SK-N-SH (cell line): Measurements from ENCODE around the gene CACFD1. TPM values are rescaled to one million over a fixed set of nuclear protein-coding genes. Genes with fewer than 3 reads are reported as not detected.
A peak's percentile ranks its signal among the peaks of the same experiment; 100 is the strongest.

ENCODE experiments used
- CTCF ChIA-PET: fragments of 300-600, 350-600 bp; formaldehyde crosslinking; extraction: SDS; loops from one replicate; lab custom pipeline; 2021; lab: Yijun Ruan, JAX
- POLR2A ChIA-PET: fragments of 350-600 bp; sonication (Branson Sonifier 250); formaldehyde crosslinking; extraction: SDS; loops from one replicate; lab custom pipeline; 2020; ENCODE audit warnings: antibody characterized with exemption, inconsistent platforms; lab: Yijun Ruan, JAX
- DNase-seq: peaks from one replicate; pipeline ENCODE4 v3.0.0; 2012
- H2AFZ ChIP-seq: fragments of 200-600 bp; sonication (generic); 2 replicates; pipeline ENCODE4 v1.8.1; 2016; ENCODE audit warnings: antibody characterized with exemption, mild to moderate bottlenecking, low read depth
- H3F3A ChIP-seq: fragments of 200-600 bp; sonication (generic); replicated peaks from 2 replicates; pipeline ENCODE3; 2016; ENCODE audit warnings: antibody characterized with exemption, mild to moderate bottlenecking; ENCODE audit not compliant: insufficient read depth
- H3K27ac ChIP-seq, 2 experiments: fragments of 200-500 bp in 1 of 2; fragments of 200-600 bp in 1 of 2; sonication (Bioruptor generic) in 1 of 2; sonication (generic), shearing (Covaris generic) in 1 of 2; 2 replicates each; pipeline versions ENCODE4 v1.5.1 to v1.6.1; 2014 to 2016; ENCODE audit warnings: low read depth in 2 of 2, inconsistent platforms in 1 of 2, low read length in 1 of 2, mild to moderate bottlenecking in 1 of 2, mixed read lengths in 1 of 2
- H3K27me3 ChIP-seq: fragments of 200-600 bp; sonication (generic), shearing (Covaris generic); 2 replicates; pipeline ENCODE4 v1.6.1; 2016; ENCODE audit warnings: mixed run types; ENCODE audit not compliant: insufficient read depth
- H3K36me3 ChIP-seq, 2 experiments: fragments of 200-500 bp in 1 of 2; fragments of 200-600 bp in 1 of 2; sonication (Bioruptor generic) in 1 of 2; sonication (generic) in 1 of 2; replicated peaks in 1 of 2; 2 replicates each; pipeline versions ENCODE3 to v1.5.1; 2014 to 2016; ENCODE audit warnings: low read length in 1 of 2, mild to moderate bottlenecking in 1 of 2; ENCODE audit not compliant: insufficient read depth in 2 of 2, control insufficient read depth in 1 of 2
- H3K4me1 ChIP-seq, 2 experiments: fragments of 200-500 bp in 1 of 2; fragments of 200-600 bp in 1 of 2; sonication (Bioruptor generic) in 1 of 2; sonication (generic), shearing (Covaris generic) in 1 of 2; 2 replicates each; pipeline versions ENCODE4 v1.5.1 to v1.6.1; 2014 to 2016; ENCODE audit warnings: low read depth in 1 of 2, low read length in 1 of 2, mixed run types in 1 of 2; ENCODE audit not compliant: insufficient read depth in 2 of 2, control insufficient read depth in 1 of 2
- H3K4me2 ChIP-seq: fragments of 200-600 bp; sonication (generic), shearing (Covaris generic); 2 replicates; pipeline ENCODE4 v1.6.1; 2017; ENCODE audit warnings: mixed run types
- H3K4me3 ChIP-seq, 2 experiments: fragments of 200-500 bp in 1 of 2; fragments of 200-600 bp in 1 of 2; sonication (Bioruptor generic) in 1 of 2; sonication (generic), shearing (Covaris generic) in 1 of 2; 2 replicates each; pipeline versions ENCODE4 v1.5.1 to v1.8.1; 2014 to 2016; ENCODE audit warnings: low read depth in 2 of 2, inconsistent platforms in 1 of 2, low read length in 1 of 2, mild to moderate bottlenecking in 1 of 2, mixed read lengths in 1 of 2, moderate library complexity in 1 of 2
- H3K79me2 ChIP-seq: fragments of 200-600 bp; sonication (generic); 2 replicates; pipeline ENCODE4 v1.8.1; 2017; ENCODE audit warnings: mild to moderate bottlenecking; ENCODE audit not compliant: insufficient read depth
- H3K9ac ChIP-seq: fragments of 200-600 bp; sonication (generic); 2 replicates; pipeline ENCODE4 v1.6.1; 2017; ENCODE audit warnings: mixed run types
- H3K9me2 ChIP-seq: fragments of 200-600 bp; sonication (generic); 2 replicates; pipeline ENCODE4 v1.6.1; 2017; ENCODE audit warnings: mixed run types
- H3K9me3 ChIP-seq: fragments of 200-600 bp; sonication (generic); 2 replicates; pipeline ENCODE4 v1.6.1; 2017; ENCODE audit warnings: mixed run types, mild to moderate bottlenecking, moderate library complexity
- H4K20me1 ChIP-seq: fragments of 200-600 bp; sonication (generic); 2 replicates; pipeline ENCODE4 v1.6.1; 2017; ENCODE audit warnings: mild to moderate bottlenecking, mixed run types; ENCODE audit not compliant: insufficient read depth
- EP300 ChIP-seq, 2 experiments: IDR thresholded peaks; 2 replicates each; pipeline versions ENCODE4 v1.4.0 to v1.6.1; 2012; ENCODE audit warnings: borderline replicate concordance in 1 of 2, low read depth in 1 of 2, low read length in 1 of 2
- GATA2 ChIP-seq: sonication (generic); formaldehyde crosslinking; IDR thresholded peaks from 2 replicates; pipeline ENCODE4 v1.5.0; 2020; ENCODE audit warnings: mild to moderate bottlenecking, missing genetic modification reagents
- MEF2A ChIP-seq: IDR thresholded peaks from 2 replicates; pipeline ENCODE4 v1.4.0; 2012; ENCODE audit warnings: low read depth, borderline replicate concordance
- POLR2AphosphoS5 ChIP-seq: IDR thresholded peaks from 2 replicates; pipeline ENCODE4 v1.6.1; 2012; ENCODE audit warnings: low read depth, low read length
- RAD21 ChIP-seq: IDR thresholded peaks from 2 replicates; pipeline ENCODE4 v1.6.1; 2012; ENCODE audit warnings: mild to moderate bottlenecking, low read length
- SIN3A ChIP-seq: IDR thresholded peaks from 2 replicates; pipeline ENCODE4 v1.6.1; 2012; ENCODE audit warnings: low read depth, mild to moderate bottlenecking, low read length, moderate library complexity, borderline replicate concordance
- TEAD4 ChIP-seq: IDR thresholded peaks from 2 replicates; pipeline ENCODE4 v1.4.0; 2012; ENCODE audit warnings: mild to moderate bottlenecking, borderline replicate concordance; ENCODE audit not compliant: insufficient read depth
- WGBS: methylation state at CpG from one replicate; pipeline ENCODE4 v1.1.6; 2017; ENCODE audit warnings: low lambda C conversion rate; 5-methylcytosine and 5-hydroxymethylcytosine counted together
- polyA plus RNA-seq, 3 experiments: library from polyadenylated mRNA; depleted of rRNA; stranded (reverse); fragments of >200 nt; gene quantifications; 2 replicates each; pipeline ENCODE4 v1.2.3, GENCODE V29; 2012
- TF ChIP-seq, protein P1 (sequence below): IDR thresholded peaks from 2 replicates; pipeline ENCODE4 v1.4.0; 2012; ENCODE audit warnings: low read depth, borderline replicate concordance

The CACFD1 gene
- polyA plus RNA-seq, 1 of the 3 experiments (the other 2 are of a cell fraction): 16.8 TPM

DNA sequence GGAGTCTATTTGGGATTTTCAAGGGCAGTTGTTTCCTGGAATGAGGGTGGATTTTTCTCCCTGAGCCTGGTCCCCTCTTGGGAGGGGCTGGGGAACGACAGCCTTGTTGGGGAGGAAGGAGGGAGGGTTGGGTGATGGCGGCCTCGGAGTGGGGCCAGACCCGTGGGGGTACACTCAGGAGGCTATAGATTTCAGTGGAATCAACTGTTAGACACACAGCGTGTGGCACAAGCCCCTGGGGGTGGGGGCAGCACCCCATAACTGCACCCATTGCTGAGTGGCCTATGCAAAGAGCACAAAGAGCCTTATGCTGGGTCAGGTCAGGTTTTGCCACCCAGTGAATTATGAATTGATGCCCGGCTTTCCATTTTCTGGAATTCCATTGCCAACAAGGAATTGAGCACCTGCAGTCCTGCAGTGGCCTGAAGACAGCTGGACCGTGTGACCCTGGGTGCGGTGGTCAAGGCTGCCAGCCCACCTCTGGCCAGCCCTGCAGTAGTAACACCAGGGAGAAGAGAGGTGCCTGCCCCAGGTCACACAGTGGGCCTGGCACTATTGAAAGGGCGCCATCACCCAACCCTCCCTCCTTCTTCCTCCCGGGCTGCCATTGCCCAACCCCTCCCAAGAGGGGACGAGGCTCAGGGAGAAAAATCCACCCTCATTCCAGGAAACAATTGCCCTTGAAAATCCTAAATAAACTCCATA is 56.6 kb downstream of the CACFD1 start:
- Histone ChIP-seq H3K27me3 (no peaks in the 10 kb centered on the region), H3K27ac (peak overlapping the region in 1 of 2 experiments; percentile 99; a peak in 2 of 4 replicates), H3F3A (peaks cover 4% of the 10 kb centered on the region), H3K4me1 (peaks cover 0 to 75% of the 10 kb centered on the region in 2 experiments; a peak in 2 of 4 replicates), H3K9ac (no peak overlapping the region), H3K4me3 (no peak overlapping the region), H2AFZ (no peak overlapping the region), H3K9me2 (no peaks in the 10 kb centered on the region), H4K20me1 (no peaks in the 10 kb centered on the region), H3K9me3 (no peaks in the 10 kb centered on the region), H3K4me2 (no peak overlapping the region), H3K79me2 (no peaks in the 10 kb centered on the region), H3K36me3 (no peaks in the 10 kb centered on the region)
- DNase-seq: no peak
- POLR2A ChIA-PET: interaction anchor here (3.4 kb wide), 1 partner anchor 18 kb away, joined by 37 read pairs; the partner anchor contains the start of gene ADAMTSL2
- CTCF ChIA-PET: no interaction called here
- TF ChIP-seq, protein P1, sequence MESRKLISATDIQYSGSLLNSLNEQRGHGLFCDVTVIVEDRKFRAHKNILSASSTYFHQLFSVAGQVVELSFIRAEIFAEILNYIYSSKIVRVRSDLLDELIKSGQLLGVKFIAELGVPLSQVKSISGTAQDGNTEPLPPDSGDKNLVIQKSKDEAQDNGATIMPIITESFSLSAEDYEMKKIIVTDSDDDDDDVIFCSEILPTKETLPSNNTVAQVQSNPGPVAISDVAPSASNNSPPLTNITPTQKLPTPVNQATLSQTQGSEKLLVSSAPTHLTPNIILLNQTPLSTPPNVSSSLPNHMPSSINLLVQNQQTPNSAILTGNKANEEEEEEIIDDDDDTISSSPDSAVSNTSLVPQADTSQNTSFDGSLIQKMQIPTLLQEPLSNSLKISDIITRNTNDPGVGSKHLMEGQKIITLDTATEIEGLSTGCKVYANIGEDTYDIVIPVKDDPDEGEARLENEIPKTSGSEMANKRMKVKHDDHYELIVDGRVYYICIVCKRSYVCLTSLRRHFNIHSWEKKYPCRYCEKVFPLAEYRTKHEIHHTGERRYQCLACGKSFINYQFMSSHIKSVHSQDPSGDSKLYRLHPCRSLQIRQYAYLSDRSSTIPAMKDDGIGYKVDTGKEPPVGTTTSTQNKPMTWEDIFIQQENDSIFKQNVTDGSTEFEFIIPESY: no peak
- TF ChIP-seq MEF2A (no peak), TEAD4 (no peak), SIN3A (no peak), GATA2 (CRISPR knock-in tag) (no peak)
- WGBS: 51% methylated on average over 8 of the region's 11 CpGs

DNA sequence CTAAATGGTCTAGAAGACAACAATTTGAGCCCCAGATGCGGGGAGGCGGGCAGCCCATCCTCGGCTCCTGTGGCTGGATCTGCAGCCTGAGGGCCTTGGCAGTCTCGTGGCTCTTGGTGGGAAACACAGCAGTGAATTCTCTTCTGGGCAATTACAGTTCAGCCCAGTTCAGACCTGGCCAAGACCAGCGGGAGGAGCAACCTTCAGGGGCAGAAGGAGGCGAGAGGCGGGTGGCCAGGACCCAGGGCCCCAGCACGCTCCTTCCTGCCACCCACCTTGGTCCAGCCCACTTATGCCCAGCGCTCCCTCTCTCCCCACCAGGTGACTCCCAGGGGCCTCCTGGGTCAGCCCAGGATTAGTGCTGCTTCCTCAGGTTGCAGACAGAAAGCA is 57.2 kb downstream of the CACFD1 start:
- peak overlapping the region in 1 of 2 experiments; percentile 99; a peak in 2 of 4 replicates for H3K27ac ChIP-seq
- H3K4me1 ChIP-seq: peaks cover 0 to 80% of the 10 kb centered on the region in 2 experiments; a peak in 2 of 4 replicates
- POLR2A ChIA-PET: no interaction called here
- H3K79me2 ChIP-seq: no peaks in the 10 kb centered on the region
- H3K4me2 ChIP-seq: no peak overlapping the region
- no peaks in the 10 kb centered on the region for H4K20me1 ChIP-seq
- H2AFZ ChIP-seq: no peak overlapping the region
- H3K27me3 ChIP-seq: no peaks in the 10 kb centered on the region
- CTCF ChIA-PET: interaction anchor here (1.0 to 1.2 kb wide), 2 partner anchors 17 to 31 kb away, joined by 3 read pairs; no protein-coding TSS in a partner anchor
- WGBS: 94% methylated on average over 7 of the region's 9 CpGs
- peaks cover 4% of the 10 kb centered on the region for H3F3A ChIP-seq
- no peaks in the 10 kb centered on the region for H3K36me3 ChIP-seq
- no peak for DNase-seq
- no peak overlapping the region for H3K4me3 ChIP-seq
- no peaks in the 10 kb centered on the region for H3K9me3 ChIP-seq
- H3K9me2 ChIP-seq: no peaks in the 10 kb centered on the region
- TF ChIP-seq EP300 (IDR thresholded peaks at IDR 0.05; ENCODE audit: borderline replicate concordance in 1 of 2, low read depth in 1 of 2, low read length in 1 of 2) (no peak), POLR2AphosphoS5 (no peak), RAD21 (no peak)
- H3K9ac ChIP-seq: no peak overlapping the region
